PC-9 (cell line): ENCODE results near the gene MACROH2A2. TPM values are rescaled to one million over a fixed set of nuclear protein-coding genes. Genes with fewer than 3 reads are reported as not detected.

ENCODE experiments used
- BruUV-seq: library from RNA; stranded (reverse); fragments of 400-500 nt; replicated peaks from 2 replicates; lab custom pipeline; 2021; lab: Mats Ljungman, UMichigan
- CTCF ChIA-PET: fragments of 300-600 bp; sonication (Branson Sonifier 250); formaldehyde crosslinking; loops from one replicate; lab custom pipeline; 2022; ENCODE audit warnings: antibody characterized with exemption; lab: Charles Lee
- POLR2A ChIA-PET: fragments of 300-600 bp; sonication (Branson Sonifier 250); formaldehyde crosslinking; loops from one replicate; lab custom pipeline; 2022; ENCODE audit warnings: antibody characterized with exemption; ENCODE audit not compliant: unreplicated experiment; lab: Charles Lee
- DNase-seq, 2 experiments: peaks; one replicate each; pipeline versions ENCODE4 v3.0.0 to v3.0.0-alpha.2; 2015 to 2022; ENCODE audit warnings: mixed read lengths in 1 of 2
- H2AFZ ChIP-seq: fragments of 200-600 bp; sonication (generic); 2 replicates; pipeline ENCODE4 v1.8.1; 2017; ENCODE audit warnings: antibody characterized with exemption
- H3F3A ChIP-seq: fragments of 200-600 bp; sonication (generic); 2 replicates; pipeline ENCODE4 v1.8.1; 2017; ENCODE audit warnings: antibody characterized with exemption, mild to moderate bottlenecking, low read depth; ENCODE audit not compliant: insufficient read depth
- H3K27ac ChIP-seq: fragments of 200-600 bp; sonication (generic); 2 replicates; pipeline ENCODE4 v1.6.1; 2016; ENCODE audit warnings: mixed run types
- H3K27me3 ChIP-seq: fragments of 200-600 bp; sonication (generic); 2 replicates; pipeline ENCODE4 v1.6.1; 2016; ENCODE audit warnings: low read depth, mixed run types; ENCODE audit not compliant: insufficient read depth
- H3K36me3 ChIP-seq: fragments of 200-600 bp; sonication (generic); 2 replicates; pipeline ENCODE4 v1.6.1; 2016; ENCODE audit warnings: low read depth, mixed run types
- H3K4me1 ChIP-seq: fragments of 200-600 bp; sonication (generic); replicated peaks from 2 replicates; pipeline ENCODE4 v1.6.1; 2016; ENCODE audit warnings: mixed run types; ENCODE audit not compliant: insufficient read depth
- H3K4me2 ChIP-seq: fragments of 200-600 bp; sonication (generic); 2 replicates; pipeline ENCODE4 v1.6.1; 2017; ENCODE audit warnings: mixed run types
- H3K4me3 ChIP-seq: fragments of 200-600 bp; sonication (generic); 2 replicates; pipeline ENCODE4 v1.6.1; 2016; ENCODE audit warnings: mixed run types
- H3K79me2 ChIP-seq: fragments of 200-600 bp; sonication (generic); 2 replicates; pipeline ENCODE4 v1.6.1; 2017; ENCODE audit warnings: low read depth, mixed run types
- H3K9me2 ChIP-seq: fragments of 200-600 bp; sonication (generic); 2 replicates; pipeline ENCODE4 v1.8.1; 2017; ENCODE audit warnings: mild to moderate bottlenecking; ENCODE audit not compliant: insufficient read depth
- H3K9me3 ChIP-seq: fragments of 200-600 bp; sonication (generic); 2 replicates; pipeline ENCODE4 v1.8.1; 2016; ENCODE audit warnings: low read depth; ENCODE audit not compliant: insufficient read depth
- H4K20me1 ChIP-seq: fragments of 200-600 bp; sonication (generic); 2 replicates; pipeline ENCODE4 v1.8.1; 2017; ENCODE audit not compliant: insufficient read depth
- CTCF ChIP-seq: fragments of 200-600 bp; sonication (generic); conservative IDR thresholded peaks from 2 replicates; pipeline ENCODE4 v1.6.1; 2017; ENCODE audit warnings: mixed run types, antibody characterized with exemption, mild to moderate bottlenecking, moderate library complexity
- EZH2 ChIP-seq: fragments of 200-600 bp; sonication (generic); IDR thresholded peaks from 2 replicates; pipeline ENCODE4 v1.8.0; 2017; ENCODE audit warnings: antibody characterized with exemption, low read depth
- intact Hi-C: fragments of 100-400 bp; cut with micrococcal nuclease; formaldehyde crosslinking; loops from one replicate; pipeline ENCODE4 v1.10.0; 2022; ENCODE audit not compliant: unreplicated experiment
- total RNA-seq: library from RNA; stranded (reverse); gene quantifications from 2 replicates; pipeline ENCODE4 v1.2.3, GENCODE V29; 2021

MACROH2A2 gene
- total RNA-seq, 1 experiment from 2014 or later, result not detected

- ChIA-PET CTCF (no interaction called here), POLR2A (no interaction called here)
- H3K27me3 ChIP-seq, result no peaks in the 10 kb centered on the region
- no peak for DNase-seq
- no peaks in the 10 kb centered on the region for H3K9me3 ChIP-seq
- no peaks in the 10 kb centered on the region for H3K79me2 ChIP-seq
- TF ChIP-seq EZH2 (no peak), CTCF (no peak)
- no peak overlapping the region for H3K27ac ChIP-seq
- BruUV-seq, result no TSS peak
- intact Hi-C loops, result no loop called here
- H3K4me3 ChIP-seq, result no peak overlapping the region
- no peak overlapping the region for H2AFZ ChIP-seq
- no peaks in the 10 kb centered on the region for H3K36me3 ChIP-seq
- H4K20me1 ChIP-seq, result no peaks in the 10 kb centered on the region
- no peaks in the 10 kb centered on the region for H3K4me1 ChIP-seq
- H3K4me2 ChIP-seq, result no peak overlapping the region
- no peaks in the 10 kb centered on the region for H3K9me2 ChIP-seq
- no peaks in the 10 kb centered on the region for H3F3A ChIP-seq
Measured at GRCh38 chr10:70090013-70090412, 37.4 kb downstream of the MACROH2A2 start.

- no peaks in the 10 kb centered on the region for H3K9me3 ChIP-seq
- no peak overlapping the region for H2AFZ ChIP-seq
- no peak overlapping the region for H3K4me2 ChIP-seq
- ChIA-PET CTCF (no interaction called here), POLR2A (no interaction called here)
- H3K9me2 ChIP-seq, result no peaks in the 10 kb centered on the region
- no peak overlapping the region for H3K27ac ChIP-seq
- H3K27me3 ChIP-seq, result 0 out of 2 replicates have a peak, but pooled peaks cover 3% of the 10 kb centered on the region
- H3K79me2 ChIP-seq, result no peaks in the 10 kb centered on the region
- no peak for DNase-seq
- intact Hi-C loops, result no loop called here
- TF ChIP-seq EZH2 (no peak), CTCF (no peak)
- H3K4me1 ChIP-seq, result no peaks in the 10 kb centered on the region
- H3K4me3 ChIP-seq, result no peak overlapping the region
- H3K36me3 ChIP-seq, result no peaks in the 10 kb centered on the region
- no peaks in the 10 kb centered on the region for H3F3A ChIP-seq
- H4K20me1 ChIP-seq, result no peaks in the 10 kb centered on the region
- no TSS peak for BruUV-seq
Measured at GRCh38 chr10:70090951-70091350, 38.3 kb downstream of the MACROH2A2 start.

- CTCF ChIA-PET, result interaction anchor here (0.6 kb wide), 1 partner anchor 57 kb away, joined by 4 read pairs; no protein-coding TSS in a partner anchor
Measured at GRCh38 chr10:70092389-70092718, 39.7 kb downstream of the MACROH2A2 start.

More at GRCh38 chr10:70092389-70092718, 39.7 kb downstream of the MACROH2A2 start:
- H3K9me2 ChIP-seq, result no peaks in the 10 kb centered on the region
- H3K27me3 ChIP-seq, result 0 out of 2 replicates have a peak, but pooled peaks cover 4% of the 10 kb centered on the region
- TF ChIP-seq EZH2 (no peak), CTCF (no peak)
- no TSS peak for BruUV-seq
- no peak overlapping the region for H3K4me3 ChIP-seq
- POLR2A ChIA-PET, result no interaction called here
- no peaks in the 10 kb centered on the region for H3K9me3 ChIP-seq
- DNase-seq, result no peak
- H3F3A ChIP-seq, result no peaks in the 10 kb centered on the region
- H2AFZ ChIP-seq, result no peak overlapping the region
- H3K36me3 ChIP-seq, result no peaks in the 10 kb centered on the region
- intact Hi-C loops, result no loop called here
- H4K20me1 ChIP-seq, result no peaks in the 10 kb centered on the region
- no peaks in the 10 kb centered on the region for H3K4me1 ChIP-seq
- H3K79me2 ChIP-seq, result no peaks in the 10 kb centered on the region
- H3K27ac ChIP-seq, result no peak overlapping the region
- H3K4me2 ChIP-seq, result no peak overlapping the region
